Measurements from ENCODE around the gene CRAMP1.
"Not testable (repeated sequence)": the region's sequence is repeated elsewhere in the genome, so short reads cannot be mapped to it uniquely, and the experiment has no call there.

Gene CRAMP1

DNA sequence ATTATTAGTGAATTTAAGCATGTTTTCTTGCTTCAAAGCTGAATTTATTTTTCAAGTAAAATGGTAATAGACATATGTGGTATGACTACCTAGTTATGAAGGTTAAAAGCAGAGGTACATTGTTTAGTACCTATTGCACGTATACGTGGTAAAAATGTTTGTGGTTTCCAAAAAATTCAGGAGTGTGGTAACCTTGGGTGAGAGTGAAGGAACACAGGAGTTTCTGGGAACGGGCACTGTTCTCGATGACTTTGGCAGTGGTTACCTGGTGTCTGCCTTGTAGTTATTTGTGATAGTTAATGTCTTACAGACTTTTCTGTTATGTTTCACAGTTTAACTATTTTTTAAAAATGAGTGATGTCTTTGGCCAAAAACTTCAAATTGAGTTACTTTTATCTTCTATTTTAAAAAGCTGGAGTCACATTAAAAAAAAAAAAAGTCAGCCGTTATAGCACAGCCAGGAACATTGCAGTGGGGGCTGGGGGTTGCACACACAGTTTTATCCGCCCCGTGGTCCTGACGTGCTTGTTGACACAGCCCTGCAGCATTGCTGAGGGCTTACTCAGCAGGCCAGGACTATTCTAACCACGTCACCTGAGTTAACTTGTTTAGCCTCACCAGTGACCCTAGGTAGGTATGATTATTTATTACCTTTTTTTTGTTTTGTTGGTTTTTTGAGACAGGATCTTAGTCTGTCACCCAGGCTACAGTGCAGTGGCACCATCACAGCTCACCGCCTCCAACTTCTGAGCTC, 76.8 kb downstream of the CRAMP1 start:
- TF ChIP-seq JUND (IDR thresholded peaks at IDR 0.05; ENCODE audit: low read depth): no peak
- DNase-seq (ENCODE audit: low read depth in 1 of 2, low spot score in 1 of 2): peak; percentile 62 to 85
- in situ Hi-C loops (cut with HindIII; ENCODE audit: low pct_unique_long_range_greater_than_20kb, low sequenced_read_pairs): no loop called here

DNA sequence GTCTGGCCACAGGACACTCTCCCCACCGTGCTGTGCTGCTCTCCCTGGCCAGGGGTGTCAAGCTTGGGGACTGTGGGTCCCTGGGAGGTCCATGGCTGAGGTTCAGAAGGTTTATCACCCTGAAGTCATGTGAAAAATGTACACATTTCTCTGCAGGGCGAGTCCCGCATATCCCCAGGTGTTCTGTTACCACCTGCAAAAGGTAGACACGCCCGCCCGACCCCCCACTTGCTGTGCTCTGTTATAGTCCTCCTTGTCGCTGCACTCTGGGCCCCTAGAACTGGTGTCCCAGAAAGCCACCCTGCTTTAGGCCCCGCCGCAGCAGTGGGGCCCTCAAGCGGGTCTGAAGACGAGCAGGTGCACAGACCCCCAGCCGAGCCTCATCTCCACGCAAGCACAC, 77.7 kb downstream of the CRAMP1 start:
- DNase-seq (ENCODE audit: low read depth in 1 of 2, low spot score in 1 of 2): no peak
- no peak for TF ChIP-seq JUND (IDR thresholded peaks at IDR 0.05; ENCODE audit: low read depth)
- in situ Hi-C loops (cut with HindIII; ENCODE audit: low pct_unique_long_range_greater_than_20kb, low sequenced_read_pairs): no loop called here

DNA sequence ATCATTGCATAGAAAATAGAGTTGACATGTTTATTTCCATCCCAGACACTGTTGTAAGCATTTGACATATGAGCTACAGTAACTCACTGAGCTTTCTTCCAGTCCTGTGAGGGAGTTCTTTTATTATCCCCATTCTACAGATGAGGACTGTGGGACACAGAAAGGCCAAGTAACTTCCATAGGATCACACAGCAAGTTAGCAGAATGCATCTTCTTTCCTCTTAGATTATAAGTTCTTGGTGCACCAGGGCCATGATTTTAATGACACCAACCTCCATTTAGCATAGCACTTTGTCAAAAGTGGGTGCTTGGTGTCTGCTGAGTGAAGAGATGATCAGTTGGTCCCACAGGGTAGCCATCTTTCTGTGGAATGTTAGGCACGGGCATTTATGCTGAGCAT, 78.7 kb downstream of the CRAMP1 start:
- TF ChIP-seq JUND (IDR thresholded peaks at IDR 0.05; ENCODE audit: low read depth): no peak
- in situ Hi-C loops (cut with HindIII; ENCODE audit: low pct_unique_long_range_greater_than_20kb, low sequenced_read_pairs): no loop called here
- DNase-seq (ENCODE audit: low read depth in 1 of 2, low spot score in 1 of 2): no peak

- TF ChIP-seq JUND (IDR thresholded peaks at IDR 0.05; ENCODE audit: low read depth): no peak
- in situ Hi-C loops (cut with HindIII; ENCODE audit: low pct_unique_long_range_greater_than_20kb, low sequenced_read_pairs): no loop called here
- DNase-seq (ENCODE audit: low read depth in 1 of 2, low spot score in 1 of 2): no peak
Measured at GRCh38 chr16:1691276-1691675, 79.1 kb downstream of the CRAMP1 start.

DNA sequence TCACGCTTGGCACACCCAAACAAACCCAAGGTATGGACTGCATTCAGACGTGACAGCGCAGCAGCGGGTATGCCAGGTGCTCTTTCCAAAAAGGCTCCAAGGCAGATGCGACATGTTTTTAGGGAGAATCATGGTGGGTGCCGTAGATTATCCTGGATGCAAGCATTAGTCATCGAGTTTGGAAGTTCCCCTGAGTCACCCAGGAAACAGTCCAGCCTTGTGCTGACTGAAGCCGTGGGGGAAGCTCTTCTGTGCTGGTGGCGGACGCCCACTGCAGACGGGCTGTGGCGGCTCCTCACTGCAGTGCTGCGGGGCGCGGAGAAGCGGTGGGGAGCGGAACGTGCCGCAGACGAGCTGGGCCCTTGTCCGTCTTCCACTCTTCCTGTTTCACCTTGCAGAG, 79.8 kb downstream of the CRAMP1 start:
- in situ Hi-C loops (cut with HindIII; ENCODE audit: low pct_unique_long_range_greater_than_20kb, low sequenced_read_pairs): no loop called here
- no peak for TF ChIP-seq JUND (IDR thresholded peaks at IDR 0.05; ENCODE audit: low read depth)

GRCh38 chr16:1696863-1697262, 84.7 kb downstream of the CRAMP1 start:
- peak in 1 of 2 experiments; percentile 75 for DNase-seq (ENCODE audit: low read depth in 1 of 2, low spot score in 1 of 2)
- TF ChIP-seq JUND (IDR thresholded peaks at IDR 0.05; ENCODE audit: low read depth): no peak
- in situ Hi-C loops (cut with HindIII; ENCODE audit: low pct_unique_long_range_greater_than_20kb, low sequenced_read_pairs): no loop called here

More for the DNA sequence above, 79.8 kb downstream of the CRAMP1 start:
- DNase-seq (ENCODE audit: low read depth in 1 of 2, low spot score in 1 of 2): no peak

GRCh38 chr16:1698680-1699079, 86.5 kb downstream of the CRAMP1 start:
- no peak for DNase-seq (ENCODE audit: low read depth in 1 of 2, low spot score in 1 of 2)
- no peak for TF ChIP-seq JUND (IDR thresholded peaks at IDR 0.05; ENCODE audit: low read depth)
- in situ Hi-C loops (cut with HindIII; ENCODE audit: low pct_unique_long_range_greater_than_20kb, low sequenced_read_pairs): no loop called here

DNA sequence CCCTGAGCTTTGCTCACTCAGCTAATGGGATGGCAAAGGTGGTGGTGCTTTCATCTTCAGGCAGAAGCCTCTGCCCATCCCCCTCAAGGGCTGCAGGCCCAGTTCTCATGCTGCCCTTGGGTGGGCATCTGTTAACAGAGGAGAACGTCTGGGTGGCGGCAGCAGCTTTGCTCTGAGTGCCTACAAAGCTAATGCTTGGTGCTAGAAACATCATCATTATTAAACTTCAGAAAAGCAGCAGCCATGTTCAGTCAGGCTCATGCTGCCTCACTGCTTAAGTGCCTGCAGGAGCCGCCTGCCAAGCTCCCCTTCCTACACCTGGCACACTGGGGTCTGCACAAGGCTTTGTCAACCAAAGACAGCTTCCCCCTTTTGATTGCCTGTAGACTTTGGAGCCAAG, 88.1 kb downstream of the CRAMP1 start:
- DNase-seq (ENCODE audit: low read depth in 1 of 2, low spot score in 1 of 2): no peak
- TF ChIP-seq JUND (IDR thresholded peaks at IDR 0.05; ENCODE audit: low read depth): no peak
- in situ Hi-C loops (cut with HindIII; ENCODE audit: low pct_unique_long_range_greater_than_20kb, low sequenced_read_pairs): no loop called here

GRCh38 chr16:1701216-1701878, 89.2 kb downstream of the CRAMP1 start:
- no peak for DNase-seq (ENCODE audit: low read depth in 1 of 2, low spot score in 1 of 2)
- in situ Hi-C loops (cut with HindIII; ENCODE audit: low pct_unique_long_range_greater_than_20kb, low sequenced_read_pairs): no loop called here
- TF ChIP-seq JUND (IDR thresholded peaks at IDR 0.05; ENCODE audit: low read depth): no peak

- in situ Hi-C loops (cut with HindIII; ENCODE audit: low pct_unique_long_range_greater_than_20kb, low sequenced_read_pairs); DNase-seq (ENCODE audit: low read depth in 1 of 2, low spot score in 1 of 2): not testable (repeated sequence)
Measured at GRCh38 chr16:1705324-1705687, 93.1 kb downstream of the CRAMP1 start.

GRCh38 chr16:1705688-1706385, 93.7 kb downstream of the CRAMP1 start, which contains the start of gene MAPK8IP3:
MAPK8IP3 (plus strand) TSS chr16:1706195; CDS start chr16:1706340, 145 bp downstream.
- TF ChIP-seq JUND (IDR thresholded peaks at IDR 0.05; ENCODE audit: low read depth): no peak
- in situ Hi-C loops (cut with HindIII; ENCODE audit: low pct_unique_long_range_greater_than_20kb, low sequenced_read_pairs): no loop called here
- peak; percentile 94 to 95 for DNase-seq (ENCODE audit: low read depth in 1 of 2, low spot score in 1 of 2)

DNA sequence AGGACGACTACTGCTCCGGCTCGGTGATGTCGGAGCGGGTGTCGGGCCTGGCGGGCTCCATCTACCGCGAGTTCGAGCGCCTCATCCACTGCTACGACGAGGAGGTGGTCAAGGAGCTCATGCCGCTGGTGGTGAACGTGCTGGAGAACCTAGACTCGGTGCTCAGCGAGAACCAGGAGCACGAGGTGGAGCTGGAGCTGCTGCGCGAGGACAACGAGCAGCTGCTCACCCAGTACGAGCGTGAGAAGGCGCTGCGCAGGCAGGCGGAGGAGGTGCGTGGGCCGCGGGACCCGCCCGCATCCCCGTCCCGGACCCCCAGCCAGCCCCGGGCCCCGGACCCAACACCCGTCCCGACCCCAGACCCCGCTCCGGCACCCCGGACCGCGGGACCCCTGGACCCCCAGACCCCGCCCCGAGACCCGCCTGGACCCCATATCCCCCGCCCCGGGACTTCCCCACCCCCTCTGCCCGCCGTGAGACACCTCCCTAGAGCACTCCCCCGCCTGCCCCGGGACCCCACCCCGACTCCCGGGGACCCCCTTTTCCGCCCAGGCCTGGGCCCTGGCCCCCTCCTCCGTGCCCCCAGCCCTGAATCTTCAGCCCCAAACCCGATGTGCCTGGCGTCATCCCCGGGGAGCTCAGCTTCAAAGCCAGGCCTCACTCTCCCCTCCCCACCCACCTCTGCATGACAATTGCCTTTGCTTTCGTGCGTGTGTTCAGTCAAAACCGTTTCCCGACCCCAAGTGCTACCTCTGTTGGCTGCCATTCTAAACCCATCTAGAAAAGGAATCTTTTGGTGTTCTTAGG, 94.4 kb downstream of the CRAMP1 start:
- peak; percentile 33 to 71 for DNase-seq (ENCODE audit: low read depth in 1 of 2, low spot score in 1 of 2)
- no peak for TF ChIP-seq JUND (IDR thresholded peaks at IDR 0.05; ENCODE audit: low read depth)
- in situ Hi-C loops (cut with HindIII; ENCODE audit: low pct_unique_long_range_greater_than_20kb, low sequenced_read_pairs): no loop called here

All from T47D (cell line).